ENCODE results near the gene NMT2. TPM values are rescaled to one million over a fixed set of nuclear protein-coding genes. Genes with fewer than 3 reads are reported as not detected.

Gene NMT2

DNA sequence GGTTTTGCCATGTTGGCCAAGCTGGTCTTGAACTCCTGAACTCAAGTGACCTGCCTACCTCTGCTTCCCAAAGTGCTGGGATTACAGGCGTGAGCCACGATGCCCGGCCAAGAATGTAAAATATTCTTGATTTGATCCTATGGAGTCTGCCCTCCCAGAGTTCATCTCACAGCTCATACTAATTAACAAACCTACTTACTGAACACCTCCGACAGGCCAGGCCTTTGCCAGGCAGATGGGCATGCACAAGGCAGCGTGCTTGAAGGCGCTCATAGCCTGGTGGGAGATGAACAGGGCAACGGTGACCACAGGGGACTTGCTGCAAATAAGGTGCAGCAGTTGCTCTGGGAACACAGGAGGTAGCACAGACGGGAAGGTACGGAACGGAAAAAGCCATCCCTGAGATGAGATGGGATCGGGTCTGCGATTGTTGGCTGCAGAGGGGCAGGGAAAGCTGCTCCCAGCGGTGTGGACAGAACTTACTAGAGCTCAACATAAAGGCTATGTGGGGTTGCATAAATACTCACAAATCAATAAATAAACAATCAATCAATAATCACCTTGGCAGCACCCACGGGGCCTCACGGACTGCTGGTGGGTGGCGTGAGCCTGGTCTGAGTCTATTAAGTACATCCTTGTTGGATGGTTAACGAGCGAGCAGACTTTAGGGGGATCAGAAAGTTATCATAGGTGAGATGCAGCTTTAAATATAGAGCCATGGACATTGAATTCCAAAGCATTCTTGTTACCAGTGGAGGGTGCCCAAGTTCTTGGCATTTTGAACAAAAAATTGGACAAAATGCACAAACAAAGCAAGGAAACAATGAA lies 84.6 kb downstream of the NMT2 start:
- H3K4me2 ChIP-seq (ENCODE audit: low read length), result peak overlapping the region; percentile 79
- no peaks in the 10 kb centered on the region for H3K36me3 ChIP-seq (ENCODE audit: insufficient read depth, low read length)
- H3K9ac ChIP-seq (ENCODE audit: low read depth, low read length), result peak overlapping the region; percentile 69
- H3K4me1 ChIP-seq (ENCODE audit: control insufficient read depth, insufficient read depth, low read length), result peaks cover 15% of the 10 kb centered on the region
- H3K4me3 ChIP-seq (ENCODE audit: low read length), result peak overlapping the region; percentile 71
- no peaks in the 10 kb centered on the region for H3K9me3 ChIP-seq (replicated peaks; ENCODE audit: low read length)
- no peaks in the 10 kb centered on the region for H3K27me3 ChIP-seq (ENCODE audit: control insufficient read depth, insufficient read depth, low read length)

DNA sequence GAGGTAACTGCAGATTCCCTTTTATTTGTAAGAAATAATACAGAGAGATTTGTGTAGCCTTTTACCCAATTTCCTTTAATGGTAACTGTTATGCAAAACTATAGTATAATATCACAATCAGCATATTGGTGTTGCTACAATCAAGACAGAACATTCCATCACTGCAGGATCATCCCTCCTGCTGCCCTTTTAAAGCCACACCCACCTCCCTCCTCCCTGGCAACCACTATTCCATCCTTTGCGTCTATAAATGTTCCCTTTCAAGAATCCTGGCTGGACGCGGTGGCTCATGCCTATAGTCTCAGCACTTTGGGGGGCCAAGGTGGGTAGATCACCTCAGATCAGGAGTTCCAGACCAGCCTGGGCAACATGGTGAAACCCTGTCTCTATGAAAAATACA lies 93.1 kb downstream of the NMT2 start:
- Histone ChIP-seq H3K4me3 (ENCODE audit: low read length) (no peak overlapping the region), H3K9ac (ENCODE audit: low read depth, low read length) (no peak overlapping the region), H3K9me3 (replicated peaks; ENCODE audit: low read length) (no peaks in the 10 kb centered on the region), H3K36me3 (ENCODE audit: insufficient read depth, low read length) (no peaks in the 10 kb centered on the region), H3K27me3 (ENCODE audit: control insufficient read depth, insufficient read depth, low read length) (no peaks in the 10 kb centered on the region), H3K4me2 (ENCODE audit: low read length) (no peak overlapping the region), H3K4me1 (ENCODE audit: control insufficient read depth, insufficient read depth, low read length) (no peaks in the 10 kb centered on the region)

DNA sequence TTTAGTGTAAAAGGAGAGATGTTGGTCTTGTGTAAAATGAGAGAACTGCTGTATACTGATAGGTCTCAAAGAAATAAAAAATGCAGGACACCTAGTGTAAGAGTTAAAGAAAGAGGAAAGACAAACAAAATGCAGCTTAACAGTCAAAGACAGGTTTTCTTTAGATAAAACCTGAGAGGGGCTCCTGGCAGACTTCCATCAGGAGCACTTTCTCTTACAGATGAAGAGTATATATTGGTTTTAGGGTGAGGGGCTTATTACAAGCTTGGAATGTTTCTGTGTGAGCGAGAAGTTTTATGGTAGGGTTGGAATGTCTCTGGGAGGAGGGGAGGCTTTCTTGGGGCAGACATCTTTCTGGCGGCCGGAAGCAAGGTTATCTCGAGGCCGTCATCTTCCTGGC lies 96.1 kb downstream of the NMT2 start:
- Histone ChIP-seq H3K36me3 (ENCODE audit: insufficient read depth, low read length) (no peaks in the 10 kb centered on the region), H3K4me3 (ENCODE audit: low read length) (no peak overlapping the region), H3K4me2 (ENCODE audit: low read length) (no peak overlapping the region), H3K9ac (ENCODE audit: low read depth, low read length) (no peak overlapping the region), H3K9me3 (replicated peaks; ENCODE audit: low read length) (no peaks in the 10 kb centered on the region), H3K4me1 (ENCODE audit: control insufficient read depth, insufficient read depth, low read length) (peaks cover 8% of the 10 kb centered on the region), H3K27me3 (ENCODE audit: control insufficient read depth, insufficient read depth, low read length) (no peaks in the 10 kb centered on the region)

- Histone ChIP-seq H3K4me2 (ENCODE audit: low read length) (peak overlapping the region; percentile 41), H3K4me1 (ENCODE audit: control insufficient read depth, insufficient read depth, low read length) (peaks cover 8% of the 10 kb centered on the region), H3K9ac (ENCODE audit: low read depth, low read length) (no peak overlapping the region), H3K9me3 (replicated peaks; ENCODE audit: low read length) (no peaks in the 10 kb centered on the region), H3K36me3 (ENCODE audit: insufficient read depth, low read length) (no peaks in the 10 kb centered on the region), H3K27me3 (ENCODE audit: control insufficient read depth, insufficient read depth, low read length) (no peaks in the 10 kb centered on the region), H3K4me3 (ENCODE audit: low read length) (no peak overlapping the region)
Observed at GRCh38 chr10:15069230-15069629, 99.3 kb downstream of the NMT2 start.

DNA sequence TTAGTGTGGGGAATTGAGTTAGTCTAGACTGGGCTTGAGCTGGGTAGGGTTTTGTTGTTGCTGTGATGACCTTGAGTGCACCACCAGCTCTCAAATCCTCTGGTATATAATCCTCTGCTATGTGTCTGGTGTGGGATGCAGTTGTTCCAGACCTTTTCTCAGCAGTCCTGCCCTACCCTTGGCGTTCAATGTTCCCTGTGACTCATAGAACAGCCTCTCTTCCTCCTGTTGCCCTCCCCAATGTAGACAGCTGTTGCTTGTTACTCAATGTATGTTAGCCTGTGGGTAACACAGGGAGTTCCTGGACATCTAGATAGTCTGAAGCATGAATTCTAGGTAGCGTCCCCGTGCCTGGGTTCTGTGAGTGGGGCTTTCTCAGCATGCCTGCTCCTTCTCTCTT lies 99.7 kb downstream of the NMT2 start:
- H3K9ac ChIP-seq (ENCODE audit: low read depth, low read length), result no peak overlapping the region
- H3K27me3 ChIP-seq (ENCODE audit: control insufficient read depth, insufficient read depth, low read length), result no peaks in the 10 kb centered on the region
- no peaks in the 10 kb centered on the region for H3K36me3 ChIP-seq (ENCODE audit: insufficient read depth, low read length)
- H3K9me3 ChIP-seq (replicated peaks; ENCODE audit: low read length), result no peaks in the 10 kb centered on the region
- H3K4me3 ChIP-seq (ENCODE audit: low read length), result no peak overlapping the region
- H3K4me2 ChIP-seq (ENCODE audit: low read length), result peak overlapping the region; percentile 41
- H3K4me1 ChIP-seq (ENCODE audit: control insufficient read depth, insufficient read depth, low read length), result peaks cover 8% of the 10 kb centered on the region

- H3K36me3 ChIP-seq (ENCODE audit: insufficient read depth, low read length), result no peaks in the 10 kb centered on the region
- H3K9me3 ChIP-seq (replicated peaks; ENCODE audit: low read length), result no peaks in the 10 kb centered on the region
- H3K4me2 ChIP-seq (ENCODE audit: low read length), result no peak overlapping the region
- H3K27me3 ChIP-seq (ENCODE audit: control insufficient read depth, insufficient read depth, low read length), result no peaks in the 10 kb centered on the region
- peaks cover 8% of the 10 kb centered on the region for H3K4me1 ChIP-seq (ENCODE audit: control insufficient read depth, insufficient read depth, low read length)
- H3K9ac ChIP-seq (ENCODE audit: low read depth, low read length), result no peak overlapping the region
- H3K4me3 ChIP-seq (ENCODE audit: low read length), result no peak overlapping the region
Observed at GRCh38 chr10:15067154-15067553, 101.3 kb downstream of the NMT2 start.

GRCh38 chr10:15060638-15061037 lies 107.9 kb downstream of the NMT2 start:
- H3K9ac ChIP-seq (ENCODE audit: low read depth, low read length), result no peak overlapping the region
- no peaks in the 10 kb centered on the region for H3K36me3 ChIP-seq (ENCODE audit: insufficient read depth, low read length)
- H3K4me2 ChIP-seq (ENCODE audit: low read length), result no peak overlapping the region
- no peaks in the 10 kb centered on the region for H3K27me3 ChIP-seq (ENCODE audit: control insufficient read depth, insufficient read depth, low read length)
- no peak overlapping the region for H3K4me3 ChIP-seq (ENCODE audit: low read length)
- no peaks in the 10 kb centered on the region for H3K9me3 ChIP-seq (replicated peaks; ENCODE audit: low read length)
- no peaks in the 10 kb centered on the region for H3K4me1 ChIP-seq (ENCODE audit: control insufficient read depth, insufficient read depth, low read length)

DNA sequence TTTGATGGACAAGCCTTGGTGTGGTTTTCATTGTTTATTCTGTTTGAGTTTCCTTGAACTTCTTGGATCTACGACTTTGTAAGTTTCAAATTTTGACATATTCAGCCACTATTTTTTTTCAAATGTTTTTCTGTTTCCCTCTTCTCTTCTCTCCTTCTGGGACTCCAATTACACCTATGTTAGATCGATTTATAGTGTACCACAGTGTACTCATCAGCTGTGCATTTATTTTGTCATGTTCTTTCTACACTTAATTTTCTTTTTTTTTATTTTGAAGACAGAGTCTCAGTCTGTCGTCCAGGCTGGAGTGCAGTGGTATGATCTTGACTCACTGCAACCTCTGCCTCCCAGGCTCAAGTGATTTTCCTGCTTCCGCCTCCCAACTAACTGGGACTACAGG lies 108.6 kb downstream of the NMT2 start:
- Histone ChIP-seq H3K9me3 (replicated peaks; ENCODE audit: low read length) (no peaks in the 10 kb centered on the region), H3K36me3 (ENCODE audit: insufficient read depth, low read length) (no peaks in the 10 kb centered on the region), H3K4me2 (ENCODE audit: low read length) (no peak overlapping the region), H3K9ac (ENCODE audit: low read depth, low read length) (no peak overlapping the region), H3K27me3 (ENCODE audit: control insufficient read depth, insufficient read depth, low read length) (no peaks in the 10 kb centered on the region), H3K4me1 (ENCODE audit: control insufficient read depth, insufficient read depth, low read length) (no peaks in the 10 kb centered on the region), H3K4me3 (ENCODE audit: low read length) (no peak overlapping the region)

GRCh38 chr10:15058689-15059088 lies 109.8 kb downstream of the NMT2 start:
- no peaks in the 10 kb centered on the region for H3K27me3 ChIP-seq (ENCODE audit: control insufficient read depth, insufficient read depth, low read length)
- H3K4me1 ChIP-seq (ENCODE audit: control insufficient read depth, insufficient read depth, low read length), result no peaks in the 10 kb centered on the region
- H3K9ac ChIP-seq (ENCODE audit: low read depth, low read length), result no peak overlapping the region
- H3K36me3 ChIP-seq (ENCODE audit: insufficient read depth, low read length), result no peaks in the 10 kb centered on the region
- no peak overlapping the region for H3K4me2 ChIP-seq (ENCODE audit: low read length)
- H3K4me3 ChIP-seq (ENCODE audit: low read length), result no peak overlapping the region
- no peaks in the 10 kb centered on the region for H3K9me3 ChIP-seq (replicated peaks; ENCODE audit: low read length)

Small RNAs within 50 kb of the gene (small RNA-seq; reads per million reads assigned to genes)
- not detected for gene AL590365.1

Measured in skeletal muscle satellite cell (primary cell).